Epithelial cell of proximal tubule (primary cell): ENCODE measurements around the gene F3. TPM values are rescaled to one million over a fixed set of nuclear protein-coding genes. Genes with fewer than 3 reads are reported as not detected.

ENCODE experiments used
- DNase-seq: peaks from one replicate; pipeline ENCODE4 v3.0.0-alpha.2; 2011; ENCODE audit warnings: low read depth
- H3K4me3 ChIP-seq: 2 replicates; pipeline ENCODE4 v1.5.1; 2011; ENCODE audit warnings: low read depth, mild to moderate bottlenecking, low read length
- total RNA-seq: library from RNA; depleted of rRNA; stranded (reverse); fragments of >200 nt; gene quantifications from 2 replicates; pipeline ENCODE4 v1.2.3, GENCODE V29; 2015
- TF ChIP-seq, protein P1 (sequence below): conservative IDR thresholded peaks from 2 replicates; pipeline ENCODE4 v1.5.1; 2012; ENCODE audit warnings: low read depth, mild to moderate bottlenecking, low read length

F3 gene
- total RNA-seq, 1 donor from 2014 or later = 179 TPM

- no peak overlapping the region for H3K4me3 ChIP-seq
- TF ChIP-seq, protein P1, sequence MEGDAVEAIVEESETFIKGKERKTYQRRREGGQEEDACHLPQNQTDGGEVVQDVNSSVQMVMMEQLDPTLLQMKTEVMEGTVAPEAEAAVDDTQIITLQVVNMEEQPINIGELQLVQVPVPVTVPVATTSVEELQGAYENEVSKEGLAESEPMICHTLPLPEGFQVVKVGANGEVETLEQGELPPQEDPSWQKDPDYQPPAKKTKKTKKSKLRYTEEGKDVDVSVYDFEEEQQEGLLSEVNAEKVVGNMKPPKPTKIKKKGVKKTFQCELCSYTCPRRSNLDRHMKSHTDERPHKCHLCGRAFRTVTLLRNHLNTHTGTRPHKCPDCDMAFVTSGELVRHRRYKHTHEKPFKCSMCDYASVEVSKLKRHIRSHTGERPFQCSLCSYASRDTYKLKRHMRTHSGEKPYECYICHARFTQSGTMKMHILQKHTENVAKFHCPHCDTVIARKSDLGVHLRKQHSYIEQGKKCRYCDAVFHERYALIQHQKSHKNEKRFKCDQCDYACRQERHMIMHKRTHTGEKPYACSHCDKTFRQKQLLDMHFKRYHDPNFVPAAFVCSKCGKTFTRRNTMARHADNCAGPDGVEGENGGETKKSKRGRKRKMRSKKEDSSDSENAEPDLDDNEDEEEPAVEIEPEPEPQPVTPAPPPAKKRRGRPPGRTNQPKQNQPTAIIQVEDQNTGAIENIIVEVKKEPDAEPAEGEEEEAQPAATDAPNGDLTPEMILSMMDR = no peak
- DNase-seq = no peak
Measured at GRCh38 chr1:94550800-94551241, 9.3 kb upstream of the F3 start.

- DNase-seq = no peak
- TF ChIP-seq, protein P1 = no peak
- H3K4me3 ChIP-seq = no peak overlapping the region
Measured at GRCh38 chr1:94550396-94550795, 8.8 kb upstream of the F3 start.

GRCh38 chr1:94549706-94550105 is 8.1 kb upstream of the F3 start:
- TF ChIP-seq, protein P1 = no peak
- no peak overlapping the region for H3K4me3 ChIP-seq
- DNase-seq = no peak

DNA sequence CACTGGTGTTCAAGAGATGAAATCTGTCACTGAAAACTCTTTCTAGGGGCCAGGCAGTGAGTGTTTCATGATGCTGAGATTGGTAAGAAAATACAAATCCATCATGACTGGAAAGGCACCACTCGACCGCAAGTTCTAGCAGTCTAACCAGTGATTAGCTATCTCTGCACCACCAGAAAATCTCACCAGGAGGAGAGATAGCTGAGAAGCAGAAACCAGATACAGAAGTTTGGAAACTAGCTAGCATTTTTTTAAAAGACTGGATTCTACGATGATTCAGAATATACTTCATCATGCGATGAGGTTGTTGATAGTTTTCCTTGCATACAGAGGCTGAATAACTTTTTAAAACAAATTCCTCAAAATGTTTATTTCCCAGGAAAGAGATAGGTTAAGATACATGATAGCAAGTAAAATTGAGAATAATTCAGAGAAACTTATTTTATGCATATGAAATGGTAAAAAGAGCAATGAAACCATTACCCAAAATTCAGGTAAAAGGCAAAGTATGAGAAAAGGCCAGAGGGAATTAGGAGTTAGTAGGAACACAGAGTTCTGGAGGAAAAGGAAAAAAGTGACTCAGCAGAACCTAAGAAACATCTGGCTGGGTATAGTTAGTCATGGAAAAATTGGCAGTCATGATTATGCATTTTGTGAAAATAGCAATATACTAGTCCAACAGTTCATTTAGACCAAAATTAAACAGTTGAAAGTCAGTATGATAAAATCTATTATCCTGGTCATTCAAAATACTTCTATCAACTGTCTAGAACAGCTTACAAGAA is 3.3 kb upstream of the F3 start:
- TF ChIP-seq, protein P1 = no peak
- H3K4me3 ChIP-seq = no peak overlapping the region
- DNase-seq = no peak

DNA sequence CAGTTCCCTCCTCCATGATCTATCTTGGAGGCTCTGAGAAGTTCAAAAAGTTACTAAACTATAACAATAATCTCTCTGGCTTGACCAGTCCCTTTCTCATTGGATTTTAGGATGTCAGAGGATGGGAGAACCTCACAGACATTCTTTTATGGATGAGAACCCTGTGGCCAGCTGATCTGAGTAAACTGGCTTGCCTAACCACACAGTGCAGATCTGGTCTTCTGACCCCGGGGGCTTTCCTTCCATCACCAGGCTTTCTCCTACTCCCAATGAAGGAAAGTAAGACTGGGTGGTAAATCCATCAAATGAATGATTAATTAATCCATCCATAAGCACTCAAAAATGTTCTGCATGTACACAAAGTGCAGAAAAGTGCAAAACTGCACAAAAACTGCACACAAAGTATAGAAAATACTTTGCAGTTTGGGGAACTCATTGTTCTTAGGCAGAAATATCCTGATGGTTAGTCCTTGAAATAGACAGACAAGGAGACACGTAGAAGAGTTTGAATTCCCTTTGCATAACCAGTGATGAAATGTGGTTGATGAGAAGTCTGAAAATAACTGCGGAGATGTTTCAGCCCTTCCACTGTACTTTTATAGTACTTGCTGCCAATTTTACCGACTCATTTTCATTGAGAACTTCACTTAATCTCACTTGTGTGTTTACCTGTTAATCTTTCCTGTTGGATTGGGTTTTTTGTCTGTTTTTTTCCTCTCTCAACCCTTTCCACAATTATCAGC is 2.5 kb upstream of the F3 start:
- H3K4me3 ChIP-seq = no peak overlapping the region
- TF ChIP-seq, protein P1 = no peak
- no peak for DNase-seq

DNA sequence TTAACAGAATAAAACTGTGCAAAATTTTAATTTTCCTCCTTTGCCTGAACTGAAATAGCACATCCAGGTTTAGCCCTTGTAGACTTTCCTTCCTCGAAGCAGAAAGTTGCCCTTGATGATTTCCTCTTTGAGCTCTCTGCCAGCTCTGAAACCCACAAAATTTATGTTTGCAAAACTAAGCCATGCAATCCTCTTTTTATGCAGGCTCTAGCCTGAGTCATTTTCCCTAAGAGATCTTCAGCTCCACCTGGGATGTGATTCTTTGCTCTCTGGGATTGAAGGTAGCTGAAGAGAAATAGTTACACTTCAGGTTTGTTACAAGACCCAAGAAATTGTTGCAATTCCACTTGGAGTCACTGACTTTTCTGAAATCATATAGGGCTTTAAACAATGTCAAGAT is 1.4 kb upstream of the F3 start:
- no peak overlapping the region for H3K4me3 ChIP-seq
- DNase-seq = no peak
- TF ChIP-seq, protein P1 = no peak
